ENCODE results near the gene SNX22. TPM values are rescaled to one million over a fixed set of nuclear protein-coding genes. Genes with fewer than 3 reads are reported as not detected.

SNX22 gene
- total and polyA plus RNA-seq, 12 donors, result 0.66 to 10.0 (median 1.6) TPM

DNA sequence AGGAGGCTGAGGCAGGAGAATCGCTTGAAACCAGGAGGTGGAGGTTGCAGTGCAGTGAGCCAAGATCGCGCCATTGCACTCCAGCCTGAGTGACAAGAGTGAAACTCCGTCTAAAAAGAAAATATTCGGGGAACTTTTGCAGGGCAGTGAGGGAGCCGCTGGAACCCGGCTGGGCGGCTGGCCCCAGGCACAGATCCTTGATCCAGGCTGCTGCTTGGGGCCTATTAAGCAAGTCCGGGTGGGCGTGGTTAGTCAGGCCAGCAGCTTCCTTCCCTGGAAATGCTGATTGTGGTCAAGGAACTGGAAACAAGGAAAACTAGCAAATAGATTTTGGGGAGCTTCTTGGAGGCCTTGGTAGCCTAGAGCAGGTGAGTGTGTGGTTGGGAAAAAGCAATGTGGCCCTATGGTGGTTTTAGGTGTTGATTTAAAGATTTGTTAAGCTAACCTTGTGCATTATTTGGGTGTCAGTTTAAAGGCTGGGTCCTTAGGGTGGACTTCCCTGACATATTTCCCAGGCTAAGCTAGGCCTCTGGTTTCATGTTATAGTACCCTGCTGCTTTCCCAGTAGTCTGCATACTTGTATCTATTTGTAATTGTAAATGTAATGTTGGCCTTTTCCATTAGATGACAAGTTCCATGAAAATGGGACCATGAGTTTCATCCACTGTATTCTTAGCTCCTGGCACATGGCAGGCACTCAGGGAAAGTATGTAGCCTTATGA is 17.7 kb upstream of the SNX22 start:
- no peaks in the 10 kb centered on the region for H3K27me3 ChIP-seq
- WGBS, 2 donors, result 92 to 93% methylated on average over 10 of the region's 10 CpGs
- intact Hi-C loops (cut with DNase I), result no loop called here
- H3K27ac ChIP-seq, result peak overlapping the region in 3 of 10 donors; percentile 15 to 45 (median 20)
- H3K36me3 ChIP-seq, result peaks cover 8 to 100% (median 70%) of the 10 kb centered on the region in 9 donors
- DNase-seq (no peak), ATAC-seq (no peak)
- peaks cover 0 to 34% (median 22%) of the 10 kb centered on the region in 9 donors for H3K4me1 ChIP-seq
- H3K9me3 ChIP-seq, result no peaks in the 10 kb centered on the region
- H3K4me3 ChIP-seq, result no peak overlapping the region
- TF ChIP-seq, protein P1, sequence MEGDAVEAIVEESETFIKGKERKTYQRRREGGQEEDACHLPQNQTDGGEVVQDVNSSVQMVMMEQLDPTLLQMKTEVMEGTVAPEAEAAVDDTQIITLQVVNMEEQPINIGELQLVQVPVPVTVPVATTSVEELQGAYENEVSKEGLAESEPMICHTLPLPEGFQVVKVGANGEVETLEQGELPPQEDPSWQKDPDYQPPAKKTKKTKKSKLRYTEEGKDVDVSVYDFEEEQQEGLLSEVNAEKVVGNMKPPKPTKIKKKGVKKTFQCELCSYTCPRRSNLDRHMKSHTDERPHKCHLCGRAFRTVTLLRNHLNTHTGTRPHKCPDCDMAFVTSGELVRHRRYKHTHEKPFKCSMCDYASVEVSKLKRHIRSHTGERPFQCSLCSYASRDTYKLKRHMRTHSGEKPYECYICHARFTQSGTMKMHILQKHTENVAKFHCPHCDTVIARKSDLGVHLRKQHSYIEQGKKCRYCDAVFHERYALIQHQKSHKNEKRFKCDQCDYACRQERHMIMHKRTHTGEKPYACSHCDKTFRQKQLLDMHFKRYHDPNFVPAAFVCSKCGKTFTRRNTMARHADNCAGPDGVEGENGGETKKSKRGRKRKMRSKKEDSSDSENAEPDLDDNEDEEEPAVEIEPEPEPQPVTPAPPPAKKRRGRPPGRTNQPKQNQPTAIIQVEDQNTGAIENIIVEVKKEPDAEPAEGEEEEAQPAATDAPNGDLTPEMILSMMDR (IDR thresholded peaks at IDR 0.05), result no peak

DNA sequence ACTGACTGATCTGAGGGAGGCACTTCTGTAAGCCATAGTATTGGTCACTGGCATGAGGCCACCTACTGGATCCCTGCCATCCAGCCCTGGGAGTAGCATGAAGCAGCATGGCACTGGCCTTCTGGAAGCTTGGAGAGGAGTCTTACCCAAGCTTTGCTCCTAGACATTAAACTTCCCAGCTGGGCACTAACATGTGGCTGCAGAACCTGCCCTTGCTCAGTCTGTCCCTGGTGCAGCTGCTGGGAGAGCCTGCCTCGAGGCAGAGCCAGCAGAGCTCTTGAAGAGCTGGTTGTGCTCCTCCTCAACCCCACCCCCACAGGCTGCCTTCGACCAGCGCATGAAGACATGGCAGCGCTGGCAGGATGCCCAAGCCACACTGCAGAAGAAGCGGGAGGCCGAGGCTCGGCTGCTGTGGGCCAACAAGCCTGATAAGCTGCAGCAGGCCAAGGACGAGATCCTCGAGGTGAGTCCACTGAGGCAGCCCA is 17.1 kb upstream of the SNX22 start:
- DNase-seq (peak; percentile 53 to 70), ATAC-seq (peak in 6 of 8 donors; percentile 18 to 71 (median 42))
- TF ChIP-seq, protein P1 (IDR thresholded peaks at IDR 0.05), result no peak
- Histone ChIP-seq H3K4me1 (peaks cover 0 to 34% (median 22%) of the 10 kb centered on the region in 9 donors), H3K36me3 (peaks cover 8 to 96% (median 68%) of the 10 kb centered on the region in 9 donors), H3K4me3 (no peak overlapping the region), H3K9me3 (no peaks in the 10 kb centered on the region), H3K27me3 (no peaks in the 10 kb centered on the region), H3K27ac (peak overlapping the region in 3 of 10 donors; percentile 15 to 45 (median 20))
- 42 to 63% methylated on average over 9 of the region's 9 CpGs for WGBS, 2 donors
- intact Hi-C loops (cut with DNase I), result no loop called here

DNA sequence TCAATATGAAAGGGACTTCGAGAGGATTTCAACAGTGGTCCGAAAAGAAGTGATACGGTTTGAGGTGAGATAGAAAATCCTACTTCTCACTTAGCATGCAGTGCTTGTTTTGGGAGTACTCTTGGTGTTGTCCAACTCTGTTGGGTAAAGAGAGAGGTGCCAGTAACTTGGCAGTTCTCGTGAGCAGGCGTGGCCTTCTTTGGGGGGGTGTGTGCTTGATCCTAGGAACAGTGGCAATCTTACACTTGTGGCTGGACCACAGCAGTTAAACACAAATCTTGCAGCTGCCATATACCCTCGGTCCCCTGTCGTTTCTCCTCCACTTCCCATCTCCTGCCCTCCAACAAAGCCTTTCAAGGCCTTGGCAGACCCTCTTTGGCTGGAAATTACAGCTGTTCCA is 15.2 kb upstream of the SNX22 start:
- Histone ChIP-seq H3K4me1 (peaks cover 0 to 34% (median 21%) of the 10 kb centered on the region in 9 donors), H3K9me3 (no peaks in the 10 kb centered on the region), H3K36me3 (peaks cover 0 to 93% (median 49%) of the 10 kb centered on the region in 9 donors), H3K27ac (no peak overlapping the region), H3K4me3 (no peak overlapping the region), H3K27me3 (no peaks in the 10 kb centered on the region)
- TF ChIP-seq, protein P1 (IDR thresholded peaks at IDR 0.05), result no peak
- ATAC-seq (no peak), DNase-seq (no peak)
- intact Hi-C loops (cut with DNase I), result no loop called here
- 87 to 97% methylated on average over 7 of the region's 7 CpGs for WGBS, 2 donors

DNA sequence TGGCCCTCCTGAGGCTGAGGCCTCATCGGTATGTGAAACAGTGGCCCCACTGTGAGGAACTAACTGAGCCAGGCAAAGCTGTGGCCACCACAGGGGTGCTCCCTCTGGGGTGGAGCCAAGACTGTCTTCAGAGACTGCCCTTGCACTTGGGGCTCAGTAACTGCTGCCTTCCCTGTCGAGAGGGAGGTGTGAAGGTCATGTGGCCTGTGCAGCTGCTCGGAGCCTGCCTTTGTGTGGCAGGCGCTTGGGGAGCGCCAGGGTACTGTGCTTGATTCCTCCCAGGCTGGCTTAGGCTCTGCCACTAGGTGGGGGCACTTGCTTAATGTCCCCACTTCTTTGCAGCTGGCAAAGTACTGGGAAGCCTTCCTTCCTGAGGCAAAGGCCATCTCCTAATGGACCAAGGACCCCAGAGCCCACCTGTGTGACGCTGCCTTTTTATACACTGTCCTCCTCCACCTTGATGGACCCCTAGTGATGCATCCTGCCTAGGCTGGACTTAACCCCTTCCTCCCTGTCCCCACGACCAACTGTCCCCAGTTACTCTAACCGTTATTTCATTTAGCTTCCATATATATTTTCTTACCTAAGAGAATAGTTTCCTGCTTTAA is 14.2 kb upstream of the SNX22 start:
- H3K4me1 ChIP-seq, result peaks cover 0 to 33% (median 19%) of the 10 kb centered on the region in 9 donors
- H3K36me3 ChIP-seq, result peaks cover 0 to 93% (median 41%) of the 10 kb centered on the region in 9 donors
- no peaks in the 10 kb centered on the region for H3K9me3 ChIP-seq
- peak; percentile 42 to 73 (median 54) for ATAC-seq
- H3K27ac ChIP-seq, result peak overlapping the region in 3 of 10 donors; percentile 15 to 34 (median 26)
- H3K4me3 ChIP-seq, result no peak overlapping the region
- TF ChIP-seq, protein P1 (IDR thresholded peaks at IDR 0.05), result peak in 7 of 9 donors; percentile 8 to 43 (median 14)
- intact Hi-C loops (cut with DNase I), result no loop called here
- H3K27me3 ChIP-seq, result no peaks in the 10 kb centered on the region
- no peak for DNase-seq
- WGBS, 2 donors, result 62 to 64% methylated on average over 8 of the region's 8 CpGs
